HepG2 (cell line): ENCODE results near the gene BCAS3. TPM values are rescaled to one million over a fixed set of nuclear protein-coding genes. Genes with fewer than 3 reads are reported as not detected.

Source experiments
- ATRX ChIP-seq: sonication (generic); formaldehyde crosslinking; IDR thresholded peaks from 2 replicates; pipeline ENCODE4 v1.4.0; 2020; ENCODE audit warnings: missing genetic modification reagents, borderline replicate concordance
- KLF16 ChIP-seq, 2 experiments: sonication (generic) in 1 of 2; formaldehyde crosslinking in 1 of 2; IDR thresholded peaks; 2 replicates each; pipeline versions ENCODE4 v1.6.1 to v1.8.0; 2016 to 2023; ENCODE audit warnings: missing genetic modification reagents in 2 of 2, missing compliant biosample characterization in 1 of 2
- MED13 ChIP-seq: sonication (generic); formaldehyde crosslinking; IDR thresholded peaks from 2 replicates; pipeline ENCODE4 v1.5.0; 2020; ENCODE audit warnings: missing genetic modification reagents
- MIXL1 ChIP-seq: IDR thresholded peaks from 2 replicates; pipeline ENCODE4 v1.6.1; 2016
- NR1H2 ChIP-seq: sonication (generic); formaldehyde crosslinking; IDR thresholded peaks from 2 replicates; pipeline ENCODE4 v1.8.1; 2022; ENCODE audit warnings: low read depth, missing genetic modification reagents, borderline replicate concordance
- NRL ChIP-seq: sonication (generic); formaldehyde crosslinking; IDR thresholded peaks from 2 replicates; pipeline ENCODE4 v1.5.0; 2020; ENCODE audit warnings: missing genetic modification reagents, mild to moderate bottlenecking, moderate library complexity, borderline replicate concordance
- PAWR ChIP-seq: sonication (generic); formaldehyde crosslinking; IDR thresholded peaks from 2 replicates; pipeline ENCODE4 v1.4.0; 2020; ENCODE audit warnings: missing genetic modification reagents, mild to moderate bottlenecking, borderline replicate concordance
- ZBTB40 ChIP-seq, 2 experiments: fragments of 450-650 bp in 1 of 2; sonication (generic) in 1 of 2; formaldehyde crosslinking in 1 of 2; IDR thresholded peaks; 2 replicates each; pipeline versions ENCODE4 v1.6.1 to v1.8.0; 2016 to 2022; ENCODE audit warnings: antibody characterized with exemption in 1 of 2, mild to moderate bottlenecking in 1 of 2, missing genetic modification reagents in 1 of 2
- ZNF232 ChIP-seq: sonication (generic); formaldehyde crosslinking; IDR thresholded peaks from 2 replicates; pipeline ENCODE4 v1.4.0; 2020; ENCODE audit warnings: missing genetic modification reagents, borderline replicate concordance
- ZNF777 ChIP-seq: sonication (generic); formaldehyde crosslinking; IDR thresholded peaks from 2 replicates; pipeline ENCODE4 v1.4.0; 2020; ENCODE audit warnings: missing genetic modification reagents
- polyA plus RNA-seq, 8 experiments: library from polyadenylated mRNA; depleted of rRNA in 3 of 8; stranded (reverse) in 7 of 8; unstranded in 1 of 8; fragments of >200 nt; fragmentation: Illumina TruSeq in 4 of 8; extraction: Trizol in 4 of 8; gene quantifications; 2 replicates each; pipeline versions ENCODE4 v1.2.1 to v1.2.3, GENCODE V29; 2011 to 2016; ENCODE audit warnings: low read depth in 4 of 8, missing spikeins in 1 of 8, mixed read lengths in 1 of 8; ENCODE audit not compliant: insufficient read depth in 1 of 8
- total RNA-seq, 5 experiments: library from RNA; depleted of rRNA; stranded (reverse); fragments of >200 nt; fragmentation: Illumina TruSeq; extraction: Trizol; gene quantifications; 2 replicates each; pipeline ENCODE4 v1.2.3, GENCODE V29; 2016; ENCODE audit warnings: low read depth in 1 of 5
- TF ChIP-seq, protein P1 (sequence below), 2 experiments: IDR thresholded peaks; 2 replicates each; pipeline ENCODE4 v1.6.1; 2011 to 2012; ENCODE audit warnings: low read length in 2 of 2, borderline replicate concordance in 1 of 2, low read depth in 1 of 2, mild to moderate bottlenecking in 1 of 2, moderate library complexity in 1 of 2
- TF ChIP-seq, protein P2 (sequence below): sonication (generic); formaldehyde crosslinking; IDR thresholded peaks from 2 replicates; pipeline ENCODE4 v1.5.0; 2020; ENCODE audit warnings: mild to moderate bottlenecking, missing genetic modification reagents

BCAS3 gene
- total and polyA plus RNA-seq, 2 of the 13 experiments (the other 11 are each of a cell fraction or from before 2014, with no cell fraction given): 10.7 to 11.2 TPM

- TF ChIP-seq ZBTB40 (IDR thresholded peaks at IDR 0.05) (no peak), ZBTB40 (CRISPR knock-in tag; IDR thresholded peaks at IDR 0.05) (no peak), ATRX (CRISPR knock-in tag) (no peak), NRL (CRISPR knock-in tag) (no peak), PAWR (no peak), ZNF232 (CRISPR knock-in tag) (no peak), NR1H2 (CRISPR knock-in tag) (no peak), MIXL1 (CRISPR knock-in tag) (no peak), ZNF777 (CRISPR knock-in tag) (no peak), MED13 (CRISPR knock-in tag) (no peak), KLF16 (CRISPR knock-in tag; IDR thresholded peaks at IDR 0.05) (no peak)
- TF ChIP-seq, protein P1, sequence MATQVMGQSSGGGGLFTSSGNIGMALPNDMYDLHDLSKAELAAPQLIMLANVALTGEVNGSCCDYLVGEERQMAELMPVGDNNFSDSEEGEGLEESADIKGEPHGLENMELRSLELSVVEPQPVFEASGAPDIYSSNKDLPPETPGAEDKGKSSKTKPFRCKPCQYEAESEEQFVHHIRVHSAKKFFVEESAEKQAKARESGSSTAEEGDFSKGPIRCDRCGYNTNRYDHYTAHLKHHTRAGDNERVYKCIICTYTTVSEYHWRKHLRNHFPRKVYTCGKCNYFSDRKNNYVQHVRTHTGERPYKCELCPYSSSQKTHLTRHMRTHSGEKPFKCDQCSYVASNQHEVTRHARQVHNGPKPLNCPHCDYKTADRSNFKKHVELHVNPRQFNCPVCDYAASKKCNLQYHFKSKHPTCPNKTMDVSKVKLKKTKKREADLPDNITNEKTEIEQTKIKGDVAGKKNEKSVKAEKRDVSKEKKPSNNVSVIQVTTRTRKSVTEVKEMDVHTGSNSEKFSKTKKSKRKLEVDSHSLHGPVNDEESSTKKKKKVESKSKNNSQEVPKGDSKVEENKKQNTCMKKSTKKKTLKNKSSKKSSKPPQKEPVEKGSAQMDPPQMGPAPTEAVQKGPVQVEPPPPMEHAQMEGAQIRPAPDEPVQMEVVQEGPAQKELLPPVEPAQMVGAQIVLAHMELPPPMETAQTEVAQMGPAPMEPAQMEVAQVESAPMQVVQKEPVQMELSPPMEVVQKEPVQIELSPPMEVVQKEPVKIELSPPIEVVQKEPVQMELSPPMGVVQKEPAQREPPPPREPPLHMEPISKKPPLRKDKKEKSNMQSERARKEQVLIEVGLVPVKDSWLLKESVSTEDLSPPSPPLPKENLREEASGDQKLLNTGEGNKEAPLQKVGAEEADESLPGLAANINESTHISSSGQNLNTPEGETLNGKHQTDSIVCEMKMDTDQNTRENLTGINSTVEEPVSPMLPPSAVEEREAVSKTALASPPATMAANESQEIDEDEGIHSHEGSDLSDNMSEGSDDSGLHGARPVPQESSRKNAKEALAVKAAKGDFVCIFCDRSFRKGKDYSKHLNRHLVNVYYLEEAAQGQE (IDR thresholded peaks at IDR 0.05; ENCODE audit: borderline replicate concordance in 1 of 2, low read depth in 1 of 2, low read length in 2 of 2): no peak
- TF ChIP-seq, protein P2, sequence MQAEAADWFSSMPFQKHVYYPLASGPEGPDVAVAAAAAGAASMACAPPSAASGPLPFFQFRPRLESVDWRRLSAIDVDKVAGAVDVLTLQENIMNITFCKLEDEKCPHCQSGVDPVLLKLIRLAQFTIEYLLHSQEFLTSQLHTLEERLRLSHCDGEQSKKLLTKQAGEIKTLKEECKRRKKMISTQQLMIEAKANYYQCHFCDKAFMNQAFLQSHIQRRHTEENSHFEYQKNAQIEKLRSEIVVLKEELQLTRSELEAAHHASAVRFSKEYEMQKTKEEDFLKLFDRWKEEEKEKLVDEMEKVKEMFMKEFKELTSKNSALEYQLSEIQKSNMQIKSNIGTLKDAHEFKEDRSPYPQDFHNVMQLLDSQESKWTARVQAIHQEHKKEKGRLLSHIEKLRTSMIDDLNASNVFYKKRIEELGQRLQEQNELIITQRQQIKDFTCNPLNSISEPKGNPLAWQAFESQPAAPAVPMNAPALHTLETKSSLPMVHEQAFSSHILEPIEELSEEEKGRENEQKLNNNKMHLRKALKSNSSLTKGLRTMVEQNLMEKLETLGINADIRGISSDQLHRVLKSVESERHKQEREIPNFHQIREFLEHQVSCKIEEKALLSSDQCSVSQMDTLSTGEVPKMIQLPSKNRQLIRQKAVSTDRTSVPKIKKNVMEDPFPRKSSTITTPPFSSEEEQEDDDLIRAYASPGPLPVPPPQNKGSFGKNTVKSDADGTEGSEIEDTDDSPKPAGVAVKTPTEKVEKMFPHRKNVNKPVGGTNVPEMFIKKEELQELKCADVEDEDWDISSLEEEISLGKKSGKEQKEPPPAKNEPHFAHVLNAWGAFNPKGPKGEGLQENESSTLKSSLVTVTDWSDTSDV (CRISPR knock-in tag): no peak
Observed at GRCh38 chr17:60757437-60757836, 79.8 kb downstream of the BCAS3 start (continued).
